Measurements from ENCODE around the gene ABCC3.

DNA sequence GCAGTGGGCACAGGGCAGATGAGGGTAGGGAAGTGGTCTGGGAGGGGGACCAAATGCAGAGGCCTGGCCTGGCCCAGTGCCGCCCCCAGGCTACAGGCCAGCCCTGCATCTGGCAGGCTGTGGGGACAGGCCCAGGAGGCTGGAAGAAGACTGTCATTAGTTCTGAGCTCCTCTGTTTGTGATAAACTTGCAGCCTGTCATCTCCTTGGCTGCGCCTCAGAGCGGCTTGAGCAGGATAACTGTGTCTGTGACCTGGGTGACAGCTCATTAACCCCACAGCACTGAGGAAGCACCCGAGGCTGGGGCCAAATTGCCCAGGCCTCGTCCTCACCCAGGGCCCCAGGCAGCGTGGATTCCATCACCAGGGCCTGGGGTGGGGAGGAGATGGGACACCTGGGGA lies 23.9 kb downstream of the ABCC3 start:
- no peak for TF ChIP-seq EZH2phosphoT487 (IDR thresholded peaks at IDR 0.05; ENCODE audit: borderline replicate concordance)
- no peak for TF ChIP-seq POLR2A (IDR thresholded peaks at IDR 0.05; ENCODE audit: borderline replicate concordance, extremely low read depth, insufficient read depth, insufficient read length)
- no peak for TF ChIP-seq YY1 (IDR thresholded peaks at IDR 0.05; ENCODE audit: extremely low read depth, insufficient replicate concordance, low read depth, low read length)
- no peak for TF ChIP-seq POLR2AphosphoS5 (IDR thresholded peaks at IDR 0.05; ENCODE audit: low read depth, low read length)
- TF ChIP-seq, protein P1, sequence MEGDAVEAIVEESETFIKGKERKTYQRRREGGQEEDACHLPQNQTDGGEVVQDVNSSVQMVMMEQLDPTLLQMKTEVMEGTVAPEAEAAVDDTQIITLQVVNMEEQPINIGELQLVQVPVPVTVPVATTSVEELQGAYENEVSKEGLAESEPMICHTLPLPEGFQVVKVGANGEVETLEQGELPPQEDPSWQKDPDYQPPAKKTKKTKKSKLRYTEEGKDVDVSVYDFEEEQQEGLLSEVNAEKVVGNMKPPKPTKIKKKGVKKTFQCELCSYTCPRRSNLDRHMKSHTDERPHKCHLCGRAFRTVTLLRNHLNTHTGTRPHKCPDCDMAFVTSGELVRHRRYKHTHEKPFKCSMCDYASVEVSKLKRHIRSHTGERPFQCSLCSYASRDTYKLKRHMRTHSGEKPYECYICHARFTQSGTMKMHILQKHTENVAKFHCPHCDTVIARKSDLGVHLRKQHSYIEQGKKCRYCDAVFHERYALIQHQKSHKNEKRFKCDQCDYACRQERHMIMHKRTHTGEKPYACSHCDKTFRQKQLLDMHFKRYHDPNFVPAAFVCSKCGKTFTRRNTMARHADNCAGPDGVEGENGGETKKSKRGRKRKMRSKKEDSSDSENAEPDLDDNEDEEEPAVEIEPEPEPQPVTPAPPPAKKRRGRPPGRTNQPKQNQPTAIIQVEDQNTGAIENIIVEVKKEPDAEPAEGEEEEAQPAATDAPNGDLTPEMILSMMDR (IDR thresholded peaks at IDR 0.05 in 2 of 3, conservative IDR thresholded peaks at IDR 0.05 in 1 of 3; ENCODE audit: borderline replicate concordance in 1 of 3, insufficient read depth in 1 of 3, low read depth in 2 of 3, low read length in 2 of 3): no peak
- TF ChIP-seq, protein P2, sequence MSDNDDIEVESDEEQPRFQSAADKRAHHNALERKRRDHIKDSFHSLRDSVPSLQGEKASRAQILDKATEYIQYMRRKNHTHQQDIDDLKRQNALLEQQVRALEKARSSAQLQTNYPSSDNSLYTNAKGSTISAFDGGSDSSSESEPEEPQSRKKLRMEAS (IDR thresholded peaks at IDR 0.05): no peak
- no peak for TF ChIP-seq CEBPB (IDR thresholded peaks at IDR 0.05; ENCODE audit: low read depth)
- no peak for TF ChIP-seq EZH2 (IDR thresholded peaks at IDR 0.05)
- TF ChIP-seq JUND (IDR thresholded peaks at IDR 0.05): no peak
